ENCODE measurements around the gene CYSLTR2. TPM values are rescaled to one million over a fixed set of nuclear protein-coding genes. Genes with fewer than 3 reads are reported as not detected.

CYSLTR2 gene
- total and polyA plus RNA-seq, 3 donors from 2014 or later, result 0.31 to 0.76 (median 0.62) TPM

GRCh38 chr13:48731001-48731658 lies 77.4 kb downstream of the CYSLTR2 start:
- intact Hi-C loops (cut with DNase I; ENCODE audit: low total_unique reads), result no loop called here
- Histone ChIP-seq H3K27me3 (no peaks in the 10 kb centered on the region), H3K4me3 (no peak overlapping the region), H3K4me1 (no peaks in the 10 kb centered on the region), H3K36me3 (ENCODE audit: low read depth, missing control alignments) (no peaks in the 10 kb centered on the region), H3K9me3 (no peaks in the 10 kb centered on the region), H3K27ac (no peak overlapping the region)
- 50 to 72% methylated on average over 6 of the region's 6 CpGs for WGBS, 2 donors
- DNase-seq, result no peak
- TF ChIP-seq CTCF (IDR thresholded peaks at IDR 0.05) (no peak), POLR2A (IDR thresholded peaks at IDR 0.05) (no peak)

GRCh38 chr13:48731957-48732569 lies 78.3 kb downstream of the CYSLTR2 start:
- Histone ChIP-seq H3K9me3 (no peaks in the 10 kb centered on the region), H3K4me3 (peak overlapping the region in 1 of 2 donors; percentile 22), H3K27me3 (no peaks in the 10 kb centered on the region), H3K27ac (no peak overlapping the region), H3K36me3 (ENCODE audit: low read depth, missing control alignments) (no peaks in the 10 kb centered on the region), H3K4me1 (no peaks in the 10 kb centered on the region)
- intact Hi-C loops (cut with DNase I; ENCODE audit: low total_unique reads), result no loop called here
- WGBS, 2 donors, result 50 to 55% methylated on average over 16 of the region's 16 CpGs
- peak; percentile 75 for DNase-seq
- TF ChIP-seq POLR2A (IDR thresholded peaks at IDR 0.05) (no peak), CTCF (IDR thresholded peaks at IDR 0.05) (peak; percentile 27 to 52 (median 46))

DNA sequence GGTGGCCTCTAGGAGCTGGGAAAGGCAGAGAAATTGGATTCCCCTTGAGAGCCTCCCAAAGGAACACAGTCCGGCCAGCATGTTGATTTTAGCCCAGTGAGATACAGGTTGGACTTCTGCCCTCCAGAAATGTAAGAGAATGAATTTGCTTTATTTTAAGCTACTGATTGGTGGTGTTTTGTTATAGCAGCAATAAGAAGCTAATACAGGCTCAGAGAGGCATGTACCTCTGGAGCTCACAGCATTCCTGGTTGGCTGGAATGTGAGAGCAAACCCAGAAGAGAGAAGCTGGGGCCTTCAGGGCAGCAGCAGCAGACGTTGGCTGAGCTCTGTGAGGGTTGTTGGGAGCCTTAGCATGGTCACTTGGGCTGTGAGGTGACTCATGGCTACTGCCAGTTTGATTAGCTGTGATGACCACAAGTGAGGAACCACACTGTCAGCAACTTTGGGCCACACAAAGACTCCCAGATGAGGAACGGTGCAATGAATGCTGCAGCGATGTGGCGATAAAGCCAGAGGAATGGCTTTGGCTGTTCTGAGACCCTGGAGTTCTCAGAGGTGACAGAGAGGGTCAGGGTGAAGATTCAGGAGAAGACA lies 80.1 kb downstream of the CYSLTR2 start:
- Histone ChIP-seq H3K36me3 (ENCODE audit: low read depth, missing control alignments) (no peaks in the 10 kb centered on the region), H3K27me3 (no peaks in the 10 kb centered on the region), H3K4me1 (peaks cover 8% of the 10 kb centered on the region), H3K4me3 (no peak overlapping the region), H3K9me3 (no peaks in the 10 kb centered on the region), H3K27ac (no peak overlapping the region)
- no peak for DNase-seq
- WGBS, 2 donors, result 86 to 91% methylated on average over 4 to 5 of the region's 5 CpGs
- intact Hi-C loops (cut with DNase I; ENCODE audit: low total_unique reads), result no loop called here
- TF ChIP-seq CTCF (IDR thresholded peaks at IDR 0.05) (no peak), POLR2A (IDR thresholded peaks at IDR 0.05) (no peak)

DNA sequence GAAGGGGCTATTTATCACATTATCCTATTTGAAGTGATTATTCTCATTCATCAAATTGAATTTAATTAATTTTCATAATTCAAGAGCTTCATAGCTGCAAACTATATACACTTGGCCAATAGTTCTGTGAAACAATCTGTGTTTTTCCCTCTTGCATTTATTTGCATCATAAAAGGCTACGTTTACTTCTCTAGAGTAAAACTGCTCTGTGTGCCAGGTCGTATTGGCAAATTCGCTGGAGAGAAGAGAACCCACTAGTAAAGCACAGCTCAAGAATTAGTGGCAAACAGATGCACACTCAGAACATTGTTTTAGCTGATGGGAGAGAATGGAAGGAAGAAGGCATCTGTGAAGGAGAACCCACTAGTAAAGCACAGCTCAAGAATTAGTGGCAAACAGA lies 81.8 kb downstream of the CYSLTR2 start:
- Histone ChIP-seq H3K27ac (no peak overlapping the region), H3K36me3 (ENCODE audit: low read depth, missing control alignments) (no peaks in the 10 kb centered on the region), H3K4me3 (no peak overlapping the region), H3K9me3 (no peaks in the 10 kb centered on the region), H3K27me3 (no peaks in the 10 kb centered on the region), H3K4me1 (peaks cover 10% of the 10 kb centered on the region)
- intact Hi-C loops (cut with DNase I; ENCODE audit: low total_unique reads), result no loop called here
- 87 to 91% methylated on average over 3 of the region's 3 CpGs for whole genome bisulfite sequencing, 2 donors
- TF ChIP-seq POLR2A (IDR thresholded peaks at IDR 0.05) (no peak), CTCF (IDR thresholded peaks at IDR 0.05) (no peak)
- no peak for DNase-seq
